H1 (cell line): ENCODE measurements around the gene PAF1. TPM values are rescaled to one million over a fixed set of nuclear protein-coding genes. Genes with fewer than 3 reads are reported as not detected.

Source experiments
- CTCF ChIA-PET: fragments of 300-600 bp; sonication (Branson Sonifier 250); formaldehyde crosslinking; loops from one replicate; lab custom pipeline; 2021; ENCODE audit not compliant: partially characterized antibody; lab: Charles Lee
- POLR2A ChIA-PET: fragments of 300-600 bp; sonication (Branson Sonifier 250); formaldehyde crosslinking; loops from one replicate; lab custom pipeline; 2021; ENCODE audit warnings: inconsistent platforms; ENCODE audit not compliant: partially characterized antibody; lab: Charles Lee
- DNase-seq, 2 experiments: peaks; one replicate each; pipeline versions ENCODE4 v3.0.0 to v3.0.0-alpha.2; 2010 to 2022; ENCODE audit warnings: low spot score in 2 of 2, low read depth in 1 of 2, mixed read lengths in 1 of 2
- FAIRE-seq: peaks from 2 replicates; lab custom pipeline; 2011; peaks lifted over from hg19 to GRCh38; lab: Jason Lieb, UNC
- H2AFZ ChIP-seq: 2 replicates; pipeline ENCODE4 v1.8.1; 2012; ENCODE audit warnings: low read length, inconsistent platforms
- H2AK5ac ChIP-seq: 2 replicates; pipeline ENCODE4 v1.6.1; 2013; ENCODE audit warnings: low read depth, low read length
- H2BK120ac ChIP-seq: replicated peaks from 2 replicates; pipeline ENCODE3; 2013; ENCODE audit warnings: low read depth, low read length, inconsistent platforms
- H2BK12ac ChIP-seq: 2 replicates; pipeline ENCODE4 v1.6.1; 2013; ENCODE audit warnings: low read depth, low read length
- H2BK15ac ChIP-seq: 2 replicates; pipeline ENCODE4 v1.6.1; 2013; ENCODE audit warnings: low read length
- H2BK20ac ChIP-seq: 2 replicates; pipeline ENCODE4 v1.6.1; 2013; ENCODE audit warnings: low read length
- H2BK5ac ChIP-seq: 2 replicates; pipeline ENCODE4 v1.6.1; 2013; ENCODE audit warnings: low read depth, low read length
- H3K14ac ChIP-seq: 2 replicates; pipeline ENCODE4 v1.6.1; 2013; ENCODE audit warnings: inconsistent platforms; ENCODE audit not compliant: insufficient read length
- H3K18ac ChIP-seq: 2 replicates; pipeline ENCODE4 v1.6.1; 2013; ENCODE audit warnings: low read length; ENCODE audit errors: extremely low read depth
- H3K23ac ChIP-seq: 2 replicates; pipeline ENCODE4 v1.6.1; 2013; ENCODE audit warnings: inconsistent platforms; ENCODE audit not compliant: insufficient read length
- H3K23me2 ChIP-seq: 2 replicates; pipeline ENCODE4 v1.6.1; 2013; ENCODE audit warnings: low read depth, low read length
- H3K27ac ChIP-seq: 2 replicates; pipeline ENCODE4 v1.6.1; 2011; ENCODE audit warnings: low read depth, low read length, inconsistent platforms
- H3K27me3 ChIP-seq, 4 experiments: replicated peaks in 1 of 4; 1 replicate in 1 of 4; 2 replicates in 3 of 4; pipeline versions ENCODE4 v1.6.1 to v1.8.1; 2011 to 2013; ENCODE audit warnings: low read length in 3 of 4, mild to moderate bottlenecking in 3 of 4, inconsistent platforms in 2 of 4, mixed read lengths in 2 of 4, moderate library complexity in 1 of 4; ENCODE audit not compliant: control insufficient read depth in 3 of 4, insufficient read depth in 3 of 4; ENCODE audit errors: extremely low read depth in 1 of 4
- H3K36me3 ChIP-seq, 4 experiments: 2 replicates each; pipeline versions ENCODE4 v1.6.1 to v1.8.1; 2011 to 2013; ENCODE audit warnings: mild to moderate bottlenecking in 4 of 4, low read length in 3 of 4, moderate library complexity in 2 of 4, control low read depth in 1 of 4, inconsistent platforms in 1 of 4; ENCODE audit not compliant: insufficient read depth in 4 of 4, control insufficient read depth in 2 of 4
- H3K4ac ChIP-seq: replicated peaks from 2 replicates; pipeline ENCODE3; 2013; ENCODE audit warnings: low read length, low read depth, mixed read lengths, inconsistent platforms; ENCODE audit not compliant: insufficient read length
- H3K4me1 ChIP-seq, 4 experiments: replicated peaks in 1 of 4; 1 replicate in 1 of 4; 2 replicates in 3 of 4; pipeline versions ENCODE4 v1.6.1 to v1.8.1; 2011 to 2013; ENCODE audit warnings: low read length in 3 of 4, inconsistent platforms in 2 of 4, mixed read lengths in 1 of 4; ENCODE audit not compliant: insufficient read depth in 4 of 4, control insufficient read depth in 3 of 4
- H3K4me2 ChIP-seq, 2 experiments: 2 replicates each; pipeline versions ENCODE4 v1.6.1 to v1.8.1; 2011 to 2013; ENCODE audit warnings: low read depth in 2 of 2, low read length in 2 of 2, control low read depth in 1 of 2, inconsistent platforms in 1 of 2, mild to moderate bottlenecking in 1 of 2; ENCODE audit not compliant: insufficient read depth in 1 of 2
- H3K4me3 ChIP-seq, 4 experiments: fragments of 200-600, 300-600 bp in 1 of 4; sonication (generic), shearing (Covaris generic), sonication (Bioruptor Twin) in 1 of 4; 2 replicates each; pipeline versions ENCODE4 v1.5.1 to v1.8.1; 2011 to 2016; ENCODE audit warnings: low read length in 4 of 4, low read depth in 3 of 4, control low read depth in 2 of 4, inconsistent platforms in 2 of 4, mild to moderate bottlenecking in 2 of 4, mixed read lengths in 1 of 4, moderate library complexity in 1 of 4; ENCODE audit not compliant: insufficient read depth in 2 of 4; ENCODE audit errors: extremely low read depth in 1 of 4
- H3K56ac ChIP-seq: replicated peaks from 2 replicates; pipeline ENCODE3; 2013; ENCODE audit warnings: low read depth, mild to moderate bottlenecking, mixed read lengths, low read length, inconsistent platforms; ENCODE audit not compliant: insufficient read length
- H3K79me1 ChIP-seq: 2 replicates; pipeline ENCODE4 v1.6.1; 2013; ENCODE audit warnings: low read depth, low read length, control low read depth
- H3K79me2 ChIP-seq, 2 experiments: 2 replicates each; pipeline versions ENCODE4 v1.6.1 to v1.8.1; 2012 to 2013; ENCODE audit warnings: low read length in 2 of 2, mild to moderate bottlenecking in 2 of 2, inconsistent platforms in 1 of 2; ENCODE audit not compliant: insufficient read depth in 2 of 2, control insufficient read depth in 1 of 2
- H3K9ac ChIP-seq, 4 experiments: replicated peaks in 1 of 4; 1 replicate in 1 of 4; 2 replicates in 3 of 4; pipeline versions ENCODE4 v1.6.1 to v1.8.1; 2011 to 2013; ENCODE audit warnings: low read depth in 3 of 4, low read length in 3 of 4, control low read depth in 2 of 4, mild to moderate bottlenecking in 2 of 4, moderate library complexity in 2 of 4, inconsistent platforms in 1 of 4; ENCODE audit errors: extremely low read depth in 1 of 4
- H3K9me3 ChIP-seq, 2 experiments: 2 replicates each; pipeline versions ENCODE4 v1.6.1 to v1.8.1; 2012 to 2013; ENCODE audit warnings: mild to moderate bottlenecking in 2 of 2, moderate library complexity in 2 of 2, control low read depth in 1 of 2, inconsistent platforms in 1 of 2, low read depth in 1 of 2, low read length in 1 of 2, mixed read lengths in 1 of 2; ENCODE audit not compliant: insufficient read depth in 2 of 2
- H4K20me1 ChIP-seq, 2 experiments: replicated peaks in 1 of 2; 2 replicates each; pipeline versions ENCODE3 to v1.8.1; 2011 to 2013; ENCODE audit warnings: inconsistent platforms in 2 of 2, low read length in 2 of 2, mild to moderate bottlenecking in 1 of 2; ENCODE audit not compliant: insufficient read depth in 2 of 2, control insufficient read depth in 1 of 2
- H4K5ac ChIP-seq: 2 replicates; pipeline ENCODE4 v1.6.1; 2013; ENCODE audit warnings: low read length, low read depth, mixed read lengths, inconsistent platforms; ENCODE audit not compliant: insufficient read length
- H4K8ac ChIP-seq: 2 replicates; pipeline ENCODE4 v1.8.0; 2013; ENCODE audit warnings: mild to moderate bottlenecking, moderate library complexity, low read length, inconsistent platforms; ENCODE audit not compliant: insufficient read depth; ENCODE audit errors: extremely low read depth
- H4K91ac ChIP-seq: replicated peaks from 2 replicates; pipeline ENCODE3; 2013; ENCODE audit warnings: low read length, mixed read lengths, inconsistent platforms; ENCODE audit not compliant: insufficient read length
- EGR1 ChIP-seq: IDR thresholded peaks from 2 replicates; pipeline ENCODE4 v1.6.1; 2011; ENCODE audit warnings: low read depth, low read length, borderline replicate concordance
- HDAC2 ChIP-seq, 2 experiments: fragments of 300-600 bp in 1 of 2; sonication (generic) in 1 of 2; IDR thresholded peaks; 2 replicates each; pipeline ENCODE4 v1.6.1; 2011 to 2012; ENCODE audit warnings: low read depth in 2 of 2, low read length in 2 of 2, mild to moderate bottlenecking in 2 of 2, moderate library complexity in 2 of 2, borderline replicate concordance in 1 of 2, inconsistent platforms in 1 of 2
- KDM1A ChIP-seq: fragments of 200-600, 300-600 bp; sonication (generic); IDR thresholded peaks from 2 replicates; pipeline ENCODE4 v1.7.1; 2016; ENCODE audit warnings: mild to moderate bottlenecking, low read length, borderline replicate concordance
- RFX5 ChIP-seq: IDR thresholded peaks from 2 replicates; pipeline ENCODE4 v1.6.1; 2011; ENCODE audit warnings: low read depth, low read length, improper control_type of control experiment, borderline replicate concordance
- RXRA ChIP-seq: IDR thresholded peaks from 2 replicates; pipeline ENCODE4 v1.6.1; 2011; ENCODE audit warnings: low read depth, mild to moderate bottlenecking, low read length, moderate library complexity; ENCODE audit not compliant: insufficient read depth
- TAF7 ChIP-seq: optimal IDR thresholded peaks from 2 replicates; pipeline ENCODE3; 2011; ENCODE audit warnings: low read depth, mild to moderate bottlenecking, inconsistent platforms, low read length, moderate library complexity, borderline replicate concordance
- WGBS, 2 experiments: shearing (Covaris generic) in 1 of 2; methylation state at CpG; one replicate each; pipeline versions ENCODE4 v1.1.6 to v1.1.7; 2013 to 2015; ENCODE audit warnings: low lambda C conversion rate in 2 of 2, mixed read lengths in 2 of 2, inconsistent platforms in 1 of 2, low coverage in 1 of 2, missing lambda C conversion rate in 1 of 2; ENCODE audit not compliant: insufficient replicate concordance in 2 of 2, insufficient coverage in 1 of 2, insufficient read length in 1 of 2; ENCODE audit errors: extremely low coverage in 1 of 2, missing lambda C conversion rate in 1 of 2; 5-methylcytosine and 5-hydroxymethylcytosine counted together
- polyA plus RNA-seq, 7 experiments: library from polyadenylated mRNA; depleted of rRNA in 3 of 7; stranded (reverse) in 5 of 7; unstranded in 2 of 7; fragments of >200 nt in 5 of 7; fragments of 200-250 nt in 2 of 7; gene quantifications; 1 replicate in 5 of 7; 2 replicates in 1 of 7; 4 replicates in 1 of 7; pipeline versions ENCODE4 v1.2.1 to v1.2.3, GENCODE V29; 2011 to 2013; ENCODE audit warnings: missing spikeins in 2 of 7, mixed read lengths in 2 of 7
- total RNA-seq: library from RNA; stranded (reverse); fragmentation: NEBNext Ultra II Directional; extraction: Animal tissue kit (Norgen Biotek cat#: 25700); gene quantifications from 2 replicates; pipeline ENCODE4 v1.2.1, GENCODE V29; 2021

PAF1 gene
- total and polyA plus RNA-seq, 2 of the 8 experiments (the other 6 are each of a cell fraction or from before 2014, with no cell fraction given) = 31.4 to 58.6 TPM

DNA sequence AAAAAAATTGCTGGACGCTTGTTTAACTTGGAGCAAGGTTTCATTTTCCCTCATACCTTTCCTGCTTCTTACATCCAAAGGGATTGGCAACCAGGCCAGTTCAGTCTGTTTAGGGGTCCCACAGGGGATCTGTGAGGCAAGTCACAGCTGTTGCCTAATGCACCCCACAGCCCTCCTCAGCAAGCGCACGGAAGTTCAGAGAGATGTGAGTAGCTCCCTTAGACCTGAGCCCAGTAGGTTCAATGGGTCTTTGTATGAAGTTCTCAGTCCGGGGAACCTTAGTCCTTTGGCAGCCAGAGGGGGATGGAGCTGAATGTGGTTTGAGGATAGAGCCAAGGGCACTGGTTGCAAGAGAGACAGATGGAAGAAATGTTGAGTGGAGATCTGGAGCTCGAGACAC is 35.7 kb downstream of the PAF1 start:
- H2AK5ac ChIP-seq = no peak overlapping the region
- H3K14ac ChIP-seq = no peak overlapping the region
- no peaks in the 10 kb centered on the region for H3K79me1 ChIP-seq
- no peak overlapping the region for H2BK5ac ChIP-seq
- H3K4me3 ChIP-seq = no peak overlapping the region
- no peak overlapping the region for H2BK15ac ChIP-seq
- no peak overlapping the region for H3K18ac ChIP-seq
- no peaks in the 10 kb centered on the region for H3K4me1 ChIP-seq
- no peak overlapping the region for H2AFZ ChIP-seq
- H4K8ac ChIP-seq = no peak overlapping the region
- H2BK12ac ChIP-seq = no peak overlapping the region
- no peak overlapping the region for H4K5ac ChIP-seq
- no peak overlapping the region for H3K23ac ChIP-seq
- ChIA-PET CTCF (interaction anchor here (0.7 to 1.8 kb wide), 4 partner anchors 9 to 143 kb away, joined by 3 to 8 read pairs (median 3); no protein-coding TSS in a partner anchor), POLR2A (interaction anchor here (1.4 to 4.9 kb wide), 5 partner anchors 10 to 36 kb away, joined by 4 to 18 read pairs (median 7); partner anchors contain the start of genes MED29 and PAF1)
- no peak overlapping the region for H3K56ac ChIP-seq
- no peaks in the 10 kb centered on the region for H3K27me3 ChIP-seq
- FAIRE-seq = no peak
- WGBS, 2 experiments = 93% methylated on average over 5 of the region's 5 CpGs; no CpG with 5 or more reads in 1 of the 2 experiments
- no peak overlapping the region for H4K91ac ChIP-seq
- H2BK20ac ChIP-seq = no peak overlapping the region
- DNase-seq = no peak
- no peaks in the 10 kb centered on the region for H3K9me3 ChIP-seq
- no peak overlapping the region for H3K9ac ChIP-seq
- peaks cover 32 to 66% (median 48%) of the 10 kb centered on the region in 4 experiments for H3K36me3 ChIP-seq
- H3K23me2 ChIP-seq = no peaks in the 10 kb centered on the region
- H3K4me2 ChIP-seq = no peak overlapping the region
- no peak overlapping the region for H2BK120ac ChIP-seq
- H3K79me2 ChIP-seq = no peaks in the 10 kb centered on the region
- H3K27ac ChIP-seq = no peak overlapping the region
- TF ChIP-seq HDAC2 (IDR thresholded peaks at IDR 0.05; ENCODE audit: borderline replicate concordance in 1 of 2, low read depth in 2 of 2, low read length in 2 of 2) = no peak
- no peak for TF ChIP-seq KDM1A
- no peak for TF ChIP-seq EGR1
- no peak for TF ChIP-seq TAF7
- no peak for TF ChIP-seq RFX5
- TF ChIP-seq RXRA = no peak
- TF ChIP-seq, all 59 proteins: peak for 0
- peaks cover 1 to 7% of the 10 kb centered on the region in 2 experiments for H4K20me1 ChIP-seq
- H3K4ac ChIP-seq = no peak overlapping the region
